ENCODE data around the gene NPAS4.
"Not testable (repeated sequence)": the region's sequence is repeated elsewhere in the genome, so short reads cannot be mapped to it uniquely, and the experiment has no call there.

NPAS4 gene

GRCh38 chr11:66420671-66421476 is at the start of gene NPAS4:
NPAS4 (plus strand) TSS chr11:66421035; CDS start chr11:66421180, 145 bp downstream.
- DNase-seq (ENCODE audit: low read depth), result no peak

- DNase-seq (ENCODE audit: low read depth), result no peak
Observed at GRCh38 chr11:66371627-66372415, 49.0 kb upstream of the NPAS4 start, which contains the start of gene SLC29A2. SLC29A2 (minus strand) TSS chr11:66371760; CDS start chr11:66371591, 169 bp downstream.

- DNase-seq (ENCODE audit: low read depth), result no peak
Observed at GRCh38 chr11:66373265-66373664, 47.6 kb upstream of the NPAS4 start.

GRCh38 chr11:66373690-66374287 is 47.0 kb upstream of the NPAS4 start:
- not testable (repeated sequence) for DNase-seq (ENCODE audit: low read depth)

- not testable (repeated sequence) for DNase-seq (ENCODE audit: low read depth)
Observed at GRCh38 chr11:66380264-66380663, 40.6 kb upstream of the NPAS4 start.

- DNase-seq (ENCODE audit: low read depth), result not testable (repeated sequence)
Observed at GRCh38 chr11:66384316-66384715, 36.5 kb upstream of the NPAS4 start.

- peak; percentile 72 for DNase-seq (ENCODE audit: low read depth)
Observed at GRCh38 chr11:66386171-66387069, 34.4 kb upstream of the NPAS4 start.

- DNase-seq (ENCODE audit: low read depth), result peak; percentile 61
Observed at GRCh38 chr11:66388780-66389386, 32.0 kb upstream of the NPAS4 start.

- no peak for DNase-seq (ENCODE audit: low read depth)
Observed at GRCh38 chr11:66391322-66391721, 29.5 kb upstream of the NPAS4 start.

- DNase-seq (ENCODE audit: low read depth), result no peak
Observed at GRCh38 chr11:66393954-66394353, 26.9 kb upstream of the NPAS4 start.

- DNase-seq (ENCODE audit: low read depth), result no peak
Observed at GRCh38 chr11:66407651-66408050, 13.2 kb upstream of the NPAS4 start.

- DNase-seq (ENCODE audit: low read depth), result peak; percentile 90
Observed at GRCh38 chr11:66408488-66409214, 12.2 kb upstream of the NPAS4 start.

- no peak for DNase-seq (ENCODE audit: low read depth)
Observed at GRCh38 chr11:66409226-66409625, 11.6 kb upstream of the NPAS4 start.

GRCh38 chr11:66410191-66410590 is 10.6 kb upstream of the NPAS4 start:
- DNase-seq (ENCODE audit: low read depth), result no peak

- DNase-seq (ENCODE audit: low read depth), result no peak
Observed at GRCh38 chr11:66411323-66411722, 9.5 kb upstream of the NPAS4 start.

GRCh38 chr11:66412110-66412509 is 8.7 kb upstream of the NPAS4 start:
- no peak for DNase-seq (ENCODE audit: low read depth)

- DNase-seq (ENCODE audit: low read depth), result no peak
Observed at GRCh38 chr11:66413167-66413566, 7.7 kb upstream of the NPAS4 start.

GRCh38 chr11:66414120-66414934 is 6.5 kb upstream of the NPAS4 start:
- DNase-seq (ENCODE audit: low read depth), result no peak

- no peak for DNase-seq (ENCODE audit: low read depth)
Observed at GRCh38 chr11:66415423-66415822, 5.4 kb upstream of the NPAS4 start.

GRCh38 chr11:66417000-66417399 is 3.8 kb upstream of the NPAS4 start:
- no peak for DNase-seq (ENCODE audit: low read depth)
